GM12801 (cell line): Measurements from ENCODE around the gene TCP1.

Experiments used
- CTCF ChIP-seq: IDR thresholded peaks from one replicate; pipeline ENCODE4 v1.5.1; 2011; ENCODE audit warnings: control low read depth; ENCODE audit not compliant: insufficient read length; ENCODE audit errors: extremely low read depth

Gene TCP1

GRCh38 chr6:159754401-159754800 is 35.0 kb downstream of the TCP1 start:
- TF ChIP-seq CTCF, result no peak

- TF ChIP-seq CTCF, result no peak
Measured at GRCh38 chr6:159753081-159753872, 36.1 kb downstream of the TCP1 start.

GRCh38 chr6:159751448-159751847 is 38.0 kb downstream of the TCP1 start:
- no peak for TF ChIP-seq CTCF

GRCh38 chr6:159746759-159747158 is 42.6 kb downstream of the TCP1 start:
- TF ChIP-seq CTCF, result no peak

- no peak for TF ChIP-seq CTCF
Measured at GRCh38 chr6:159745081-159745480, 44.3 kb downstream of the TCP1 start.

GRCh38 chr6:159742165-159742564 is 47.2 kb downstream of the TCP1 start:
- TF ChIP-seq CTCF, result no peak

GRCh38 chr6:159739341-159739740 is 50.1 kb downstream of the TCP1 start:
- TF ChIP-seq CTCF, result no peak

- TF ChIP-seq CTCF, result no peak
Measured at GRCh38 chr6:159736908-159737307, 52.5 kb downstream of the TCP1 start.
